Measurements from ENCODE around the gene TOMM40L. TPM values are rescaled to one million over a fixed set of nuclear protein-coding genes. Genes with fewer than 3 reads are reported as not detected.
A peak's percentile ranks its signal among the peaks of the same experiment; 100 is the strongest.
"Not testable (repeated sequence)": the region's sequence is repeated elsewhere in the genome, so short reads cannot be mapped to it uniquely, and the experiment has no call there.

TOMM40L gene
- total and polyA plus RNA-seq, 2 donors = 6.0 to 14.3 TPM

GRCh38 chr1:161238039-161238473 lies 12.2 kb downstream of the TOMM40L start, which contains the start of gene NR1I3:
NR1I3 (minus strand) TSS chr1:161238203; CDS start chr1:161236565, 1,638 bp downstream.
- H3K4me1 ChIP-seq (ENCODE audit: insufficient read depth) = no peaks in the 10 kb centered on the region
- 52% methylated on average over 4 of the region's 4 CpGs for WGBS

DNA sequence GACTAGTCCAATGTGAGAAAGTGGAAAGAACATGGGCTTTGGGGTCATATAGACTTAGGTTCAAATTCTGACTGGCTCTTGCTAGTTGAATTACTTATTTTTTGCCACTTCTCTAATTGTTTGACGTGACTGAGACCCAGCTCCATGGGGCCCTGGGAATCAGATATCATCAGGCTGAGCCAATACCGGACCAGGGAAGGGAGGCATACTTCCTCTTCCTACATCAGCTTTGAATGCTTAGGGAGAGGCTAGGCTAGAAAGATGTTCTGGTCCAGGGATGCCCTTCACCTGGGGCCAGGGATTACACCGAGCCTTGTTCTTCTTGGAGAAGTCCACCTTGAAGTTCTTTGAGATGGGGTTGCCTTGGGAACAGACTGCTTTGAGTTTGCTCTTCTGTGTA lies 15.8 kb downstream of the TOMM40L start:
- H3K36me3 ChIP-seq (ENCODE audit: insufficient read depth) = peaks cover 2% of the 10 kb centered on the region
- no peak overlapping the region for H3K4me3 ChIP-seq (ENCODE audit: low read depth, low read length)
- 63% methylated on average over 3 of the region's 3 CpGs for WGBS
- H3K27ac ChIP-seq (ENCODE audit: low read depth) = no peak overlapping the region
- H3K4me1 ChIP-seq (ENCODE audit: insufficient read depth) = no peaks in the 10 kb centered on the region
- DNase-seq (ENCODE audit: extremely low spot score) = no peak

More at GRCh38 chr1:161238039-161238473, 12.2 kb downstream of the TOMM40L start, which contains the start of gene NR1I3:
- no peak within 1 kb of the TSS for H3K27ac ChIP-seq (ENCODE audit: low read depth)
- no peaks in the 10 kb centered on the region for H3K36me3 ChIP-seq (ENCODE audit: insufficient read depth)
- DNase-seq (ENCODE audit: extremely low spot score) = no peak
- no peak within 1 kb of the TSS for H3K4me3 ChIP-seq (ENCODE audit: low read depth, low read length)

- H3K36me3 ChIP-seq (ENCODE audit: insufficient read depth) = peaks cover 2% of the 10 kb centered on the region
- DNase-seq (ENCODE audit: extremely low spot score) = no peak
- no peaks in the 10 kb centered on the region for H3K4me1 ChIP-seq (ENCODE audit: insufficient read depth)
- no peak overlapping the region for H3K4me3 ChIP-seq (ENCODE audit: low read depth, low read length)
- WGBS = 66% methylated on average over 2 of the region's 2 CpGs
- H3K27ac ChIP-seq (ENCODE audit: low read depth) = no peak overlapping the region
Measured at GRCh38 chr1:161242313-161242712, 16.5 kb downstream of the TOMM40L start.

DNA sequence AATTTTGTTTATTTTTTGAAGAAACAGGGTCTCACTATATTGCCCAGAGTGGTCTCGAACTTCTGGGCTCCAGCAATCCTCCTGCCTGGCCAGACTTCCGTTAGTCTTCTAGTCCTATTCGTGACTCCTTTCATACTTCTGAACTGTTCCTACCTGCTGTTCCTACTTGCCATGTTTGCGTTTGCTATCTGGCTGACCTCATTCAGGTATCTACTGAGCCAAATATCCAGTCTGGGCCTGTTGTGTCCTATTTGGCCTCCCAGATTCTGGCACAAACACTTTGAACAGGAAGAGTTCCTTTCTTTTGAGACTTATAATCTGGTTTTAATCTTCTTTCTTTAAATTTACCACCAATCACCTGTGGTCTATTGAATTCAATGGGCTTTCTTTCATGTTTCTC lies 19.0 kb downstream of the TOMM40L start:
- Histone ChIP-seq H3K36me3 (ENCODE audit: insufficient read depth) (peaks cover 2% of the 10 kb centered on the region), H3K4me1 (ENCODE audit: insufficient read depth) (no peaks in the 10 kb centered on the region), H3K4me3 (ENCODE audit: low read depth, low read length) (no peak overlapping the region), H3K27ac (ENCODE audit: low read depth) (peak overlapping the region; percentile 32)
- DNase-seq (ENCODE audit: extremely low spot score) = no peak
- 74% methylated on average over 4 of the region's 4 CpGs for WGBS

DNA sequence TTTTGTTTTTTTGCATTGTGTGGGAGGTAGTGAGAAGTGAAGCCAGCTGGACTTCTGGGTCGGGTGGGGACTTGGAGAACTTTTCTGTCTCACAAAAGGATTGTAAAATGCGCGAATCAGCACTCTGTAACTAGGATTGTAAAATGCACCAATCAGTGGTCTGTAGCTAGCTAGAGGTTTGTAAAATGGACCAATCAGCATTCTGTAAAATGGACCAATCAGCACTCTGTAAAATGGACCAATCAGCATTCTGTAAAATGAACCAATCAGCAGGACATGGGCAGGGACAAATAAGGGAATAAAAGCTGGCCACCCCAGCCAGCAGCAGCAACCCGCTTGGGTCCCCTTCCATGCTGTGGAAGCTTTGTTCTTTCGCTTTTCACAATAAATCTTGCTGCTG lies 24.2 kb downstream of the TOMM40L start:
- not testable (repeated sequence) for DNase-seq (ENCODE audit: extremely low spot score); H3K4me3 ChIP-seq (ENCODE audit: low read depth, low read length); H3K36me3 ChIP-seq (ENCODE audit: insufficient read depth); H3K27ac ChIP-seq (ENCODE audit: low read depth); H3K4me1 ChIP-seq (ENCODE audit: insufficient read depth)
- 75% methylated on average over 5 of the region's 5 CpGs for WGBS

DNA sequence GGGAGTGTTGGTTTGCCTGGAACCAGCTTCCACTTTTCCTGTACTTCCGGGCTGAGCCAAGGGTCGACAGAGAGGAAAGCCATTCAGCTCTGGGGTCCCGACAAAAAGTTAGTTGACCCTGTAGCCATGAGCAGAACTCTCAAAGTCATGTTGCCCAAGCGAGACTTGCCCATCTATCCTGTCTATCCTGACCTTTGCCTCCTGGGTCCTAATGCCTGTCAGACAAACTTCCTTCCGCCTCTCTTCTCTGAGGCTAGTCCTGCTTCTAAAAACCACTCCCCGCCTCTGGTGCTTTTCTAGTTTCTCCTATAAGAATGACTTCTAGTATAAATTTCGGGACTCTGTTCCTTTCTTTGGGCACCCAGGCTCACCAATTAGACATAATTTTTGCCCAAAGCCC lies 25.0 kb downstream of the TOMM40L start:
- H3K27ac ChIP-seq (ENCODE audit: low read depth) = no peak overlapping the region
- H3K4me3 ChIP-seq (ENCODE audit: low read depth, low read length) = no peak overlapping the region
- 73% methylated on average over 7 of the region's 7 CpGs for WGBS
- DNase-seq (ENCODE audit: extremely low spot score) = no peak
- H3K36me3 ChIP-seq (ENCODE audit: insufficient read depth) = no peaks in the 10 kb centered on the region
- no peaks in the 10 kb centered on the region for H3K4me1 ChIP-seq (ENCODE audit: insufficient read depth)

DNA sequence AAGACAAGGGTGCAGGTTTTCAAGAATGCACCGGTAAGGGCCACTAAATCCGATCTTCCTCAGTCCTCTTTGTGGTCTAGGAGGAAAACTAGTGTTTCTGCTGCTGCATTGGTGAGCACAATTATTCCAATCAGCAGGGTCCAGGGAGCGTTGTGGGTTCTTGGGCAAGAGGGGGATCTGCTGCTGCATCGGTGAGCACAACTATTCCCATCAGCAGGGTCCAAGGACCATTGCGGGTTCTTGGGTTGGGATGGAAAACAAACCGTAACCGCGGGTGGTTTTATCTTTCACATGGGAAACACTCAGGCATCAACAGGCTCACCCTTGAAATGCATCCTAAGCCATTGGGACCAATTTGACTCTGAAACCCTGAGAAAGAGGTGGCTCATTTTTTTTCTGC lies 25.7 kb downstream of the TOMM40L start:
- Histone ChIP-seq H3K4me1 (ENCODE audit: insufficient read depth) (no peaks in the 10 kb centered on the region), H3K27ac (ENCODE audit: low read depth) (no peak overlapping the region), H3K36me3 (ENCODE audit: insufficient read depth) (no peaks in the 10 kb centered on the region), H3K4me3 (ENCODE audit: low read depth, low read length) (no peak overlapping the region)
- no peak for DNase-seq (ENCODE audit: extremely low spot score)
- WGBS = 95% methylated on average over 8 of the region's 8 CpGs

GRCh38 chr1:161255302-161255701 lies 29.4 kb downstream of the TOMM40L start:
- not testable (repeated sequence) for H3K4me1 ChIP-seq (ENCODE audit: insufficient read depth); H3K27ac ChIP-seq (ENCODE audit: low read depth); H3K36me3 ChIP-seq (ENCODE audit: insufficient read depth); DNase-seq (ENCODE audit: extremely low spot score); H3K4me3 ChIP-seq (ENCODE audit: low read depth, low read length)
- 84% methylated on average over 5 of the region's 5 CpGs for WGBS

DNA sequence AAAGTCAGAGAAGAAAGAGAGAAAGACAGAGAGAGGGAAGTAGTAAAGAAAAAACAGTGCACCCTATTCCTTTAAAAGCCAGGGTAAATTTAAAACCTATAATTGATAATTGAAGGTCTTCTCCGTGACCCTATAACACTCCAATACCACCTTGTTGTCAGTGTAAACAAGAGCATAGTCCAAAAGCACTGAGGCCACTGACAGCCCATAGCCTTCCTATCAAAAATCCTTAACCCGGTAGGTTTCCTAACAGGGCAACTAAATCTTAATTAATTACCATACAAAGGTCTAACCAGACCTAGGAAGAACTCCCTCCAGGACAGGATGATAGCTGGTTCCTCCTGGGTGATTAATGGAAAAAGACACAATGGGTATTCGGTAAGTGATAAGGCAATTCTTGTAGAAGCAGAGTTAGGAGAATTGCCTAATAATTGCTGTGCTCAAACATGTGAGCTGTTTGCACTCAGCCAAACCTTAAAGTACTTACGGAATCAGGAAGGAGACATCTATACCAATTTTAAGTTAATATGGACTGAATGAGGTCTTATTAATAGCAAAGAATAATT lies 30.2 kb downstream of the TOMM40L start:
- not testable (repeated sequence) for DNase-seq (ENCODE audit: extremely low spot score); H3K27ac ChIP-seq (ENCODE audit: low read depth); H3K36me3 ChIP-seq (ENCODE audit: insufficient read depth); H3K4me1 ChIP-seq (ENCODE audit: insufficient read depth); H3K4me3 ChIP-seq (ENCODE audit: low read depth, low read length)
- WGBS = 87% methylated on average over 4 of the region's 4 CpGs

DNA sequence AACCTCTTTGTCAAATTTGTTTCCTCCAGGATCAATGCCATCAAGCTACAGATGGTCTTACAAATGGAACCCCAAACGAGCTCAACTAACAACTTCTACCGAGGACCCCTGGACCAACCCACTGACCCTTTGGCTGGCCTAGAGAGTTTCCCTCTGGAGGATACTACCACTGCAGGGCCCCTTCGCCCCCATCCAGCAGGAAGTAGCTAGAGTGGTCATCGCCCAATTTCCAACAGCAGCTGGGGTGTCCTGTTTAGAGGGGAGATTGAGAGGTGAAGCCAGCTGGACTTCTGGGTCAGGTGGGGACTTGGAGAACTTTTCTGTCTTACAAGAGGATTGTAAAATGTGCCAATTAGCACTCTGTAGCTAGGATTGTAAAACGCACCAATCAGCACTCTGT lies 31.2 kb downstream of the TOMM40L start:
- not testable (repeated sequence) for H3K36me3 ChIP-seq (ENCODE audit: insufficient read depth); H3K4me3 ChIP-seq (ENCODE audit: low read depth, low read length); H3K27ac ChIP-seq (ENCODE audit: low read depth); H3K4me1 ChIP-seq (ENCODE audit: insufficient read depth); DNase-seq (ENCODE audit: extremely low spot score)
- WGBS = 96% methylated on average over 5 of the region's 5 CpGs

- H3K4me1 ChIP-seq (ENCODE audit: insufficient read depth) = no peaks in the 10 kb centered on the region
- no peaks in the 10 kb centered on the region for H3K36me3 ChIP-seq (ENCODE audit: insufficient read depth)
- DNase-seq (ENCODE audit: extremely low spot score) = peak; percentile 52
- H3K27ac ChIP-seq (ENCODE audit: low read depth) = no peak within 1 kb of the TSS
- peak within 1 kb of the TSS; percentile 39 for H3K4me3 ChIP-seq (ENCODE audit: low read depth, low read length)
- 2% methylated on average over 62 of the region's 62 CpGs for WGBS
Measured at GRCh38 chr1:161258439-161259344, 32.8 kb downstream of the TOMM40L start, which contains the start of gene PCP4L1. PCP4L1 (plus strand) TSS chr1:161258745; CDS start chr1:161258975, 230 bp downstream.

GRCh38 chr1:161259345-161259702 lies 33.5 kb downstream of the TOMM40L start:
- 28% methylated on average over 6 of the region's 6 CpGs for WGBS
- peak overlapping the region; percentile 39 for H3K4me3 ChIP-seq (ENCODE audit: low read depth, low read length)
- no peak for DNase-seq (ENCODE audit: extremely low spot score)
- H3K4me1 ChIP-seq (ENCODE audit: insufficient read depth) = no peaks in the 10 kb centered on the region
- no peaks in the 10 kb centered on the region for H3K36me3 ChIP-seq (ENCODE audit: insufficient read depth)
- no peak overlapping the region for H3K27ac ChIP-seq (ENCODE audit: low read depth)

DNA sequence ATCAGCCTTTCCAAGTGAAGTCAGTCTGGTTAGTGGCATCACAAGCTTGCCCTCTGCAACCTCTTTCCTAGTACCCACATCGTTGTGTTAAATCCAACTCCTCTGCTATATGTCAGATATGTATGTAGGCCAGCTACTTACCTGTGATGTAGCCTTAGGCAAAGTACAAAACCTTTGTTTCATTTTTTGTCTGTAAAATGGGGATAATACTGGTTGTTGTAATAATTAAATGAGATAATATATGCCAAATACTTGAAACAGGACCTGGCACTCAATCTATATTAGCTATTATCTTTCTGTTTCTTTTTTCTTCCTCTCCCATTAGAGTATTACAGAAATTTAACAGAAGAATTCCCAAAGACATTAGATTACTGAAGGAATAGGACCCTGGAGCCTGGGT lies 33.9 kb downstream of the TOMM40L start:
- no peak for DNase-seq (ENCODE audit: extremely low spot score)
- H3K36me3 ChIP-seq (ENCODE audit: insufficient read depth) = no peaks in the 10 kb centered on the region
- H3K4me3 ChIP-seq (ENCODE audit: low read depth, low read length) = no peak overlapping the region
- no peaks in the 10 kb centered on the region for H3K4me1 ChIP-seq (ENCODE audit: insufficient read depth)
- H3K27ac ChIP-seq (ENCODE audit: low read depth) = no peak overlapping the region
- WGBS = 50% methylated on average over 1 of the region's 1 CpG
